ENCODE data around the gene ALDH3B1. TPM values are rescaled to one million over a fixed set of nuclear protein-coding genes. Genes with fewer than 3 reads are reported as not detected.

ALDH3B1 gene
- total RNA-seq, 8 experiments from 2014 or later, result 0.71 to 23.1 (median 3.4) TPM

DNA sequence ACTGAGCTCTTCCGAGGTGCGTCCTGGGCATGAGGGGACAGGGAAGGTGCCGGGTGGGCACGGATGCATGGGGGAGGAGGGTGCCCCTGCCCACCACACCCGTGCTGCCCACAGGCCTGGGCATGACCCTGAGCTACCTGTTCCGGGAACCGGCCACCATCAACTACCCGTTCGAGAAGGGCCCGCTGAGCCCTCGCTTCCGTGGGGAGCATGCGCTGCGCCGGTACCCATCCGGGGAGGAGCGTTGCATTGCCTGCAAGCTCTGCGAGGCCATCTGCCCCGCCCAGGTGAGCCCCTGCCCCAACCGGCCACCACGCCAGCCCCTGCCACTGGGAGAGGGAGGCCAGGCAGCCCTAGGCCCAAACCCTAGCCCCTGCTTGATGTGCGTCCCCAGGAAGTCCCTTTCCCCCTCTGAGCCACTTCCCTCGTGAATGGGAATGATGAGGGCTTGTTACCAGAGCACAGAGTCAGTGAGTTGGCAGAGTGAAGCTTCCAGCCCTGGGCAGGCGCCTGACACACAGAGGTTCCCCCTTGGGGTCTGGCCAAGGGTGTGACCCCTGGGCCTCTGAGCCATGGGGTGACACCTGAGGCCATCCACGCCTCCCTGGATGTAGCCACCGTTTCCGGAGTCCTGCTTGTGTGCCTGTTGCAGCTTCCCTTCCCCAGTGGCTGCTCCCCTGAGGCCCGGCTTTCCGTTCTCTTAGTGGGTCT lies 23.0 kb downstream of the ALDH3B1 start:
- 60 to 100% (median 100%) methylated on average over 1 to 2 of the region's 29 CpGs; no CpG with 5 or more reads in 6 of the 10 experiments for WGBS, 10 experiments
- no peak for ATAC-seq (replicated peaks in 6 of 8)
- H3K27ac ChIP-seq, result no peak overlapping the region
- in situ Hi-C loops (cut with MboI; ENCODE audit: low pct_unique_long_range_greater_than_20kb in 2 of 9, low sequenced_read_pairs in 9 of 9, unreplicated experiment in 9 of 9), result no loop called here
- peaks cover 17 to 22% of the 10 kb centered on the region in 2 donors for H3K4me1 ChIP-seq (replicated peaks in 1 of 2)
- H3K4me3 ChIP-seq, result no peak overlapping the region

DNA sequence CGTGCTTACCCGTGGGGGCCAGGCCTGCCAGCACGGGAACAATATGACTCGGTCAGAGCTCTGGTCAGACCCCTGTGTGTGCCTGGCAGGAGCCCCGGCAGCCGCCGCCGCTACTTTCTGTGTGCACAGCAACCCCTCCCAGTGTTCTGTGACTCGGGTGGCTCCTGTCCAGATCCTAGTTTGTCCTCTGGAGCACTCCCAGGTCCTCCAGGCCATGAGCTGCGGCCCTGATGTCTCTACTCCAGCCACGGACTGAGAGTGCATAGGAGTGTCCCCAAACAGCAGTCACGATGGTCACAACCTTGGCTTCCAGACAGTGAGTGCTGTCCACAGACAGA lies 23.6 kb downstream of the ALDH3B1 start:
- Histone ChIP-seq H3K27ac (no peak overlapping the region), H3K4me3 (no peak overlapping the region)
- ATAC-seq (replicated peaks in 6 of 8), result no peak

DNA sequence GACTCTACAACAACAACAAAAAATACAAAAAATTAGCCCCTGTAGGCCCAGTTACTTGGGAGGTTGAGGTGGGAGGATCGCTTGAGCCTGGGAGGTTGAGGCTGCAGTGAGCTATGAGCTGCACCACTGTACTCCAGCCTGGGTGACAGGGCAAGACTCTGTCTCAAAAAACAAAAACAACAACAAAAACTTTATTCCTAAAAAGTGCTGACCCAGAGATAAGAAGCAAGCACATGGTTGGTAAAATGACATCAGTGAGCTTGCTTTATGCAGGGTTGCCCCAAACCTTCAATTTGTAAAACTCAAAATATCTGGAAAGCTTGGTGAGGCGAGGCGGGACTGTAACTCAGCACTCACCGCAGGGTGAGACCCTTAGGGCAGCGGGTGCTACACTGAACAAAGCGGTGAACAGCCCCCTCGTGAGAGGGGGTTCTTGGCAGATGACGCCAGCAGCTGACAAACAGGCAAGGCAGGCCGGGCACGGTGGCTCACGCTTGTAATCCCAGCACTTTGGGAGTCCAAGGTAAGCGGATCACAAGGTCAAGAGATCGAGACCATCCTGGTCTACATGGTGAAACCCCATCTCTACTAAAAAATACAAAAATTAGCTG lies 25.2 kb downstream of the ALDH3B1 start:
- peaks cover 9 to 24% of the 10 kb centered on the region in 2 donors for H3K4me1 ChIP-seq (replicated peaks in 1 of 2)
- 60 to 100% (median 88%) methylated on average over 1 to 9 of the region's 13 CpGs; no CpG with 5 or more reads in 1 of the 10 experiments for WGBS, 10 experiments
- in situ Hi-C loops (cut with MboI; ENCODE audit: low pct_unique_long_range_greater_than_20kb in 2 of 9, low sequenced_read_pairs in 9 of 9, unreplicated experiment in 9 of 9), result no loop called here
- H3K27ac ChIP-seq, result no peak overlapping the region
- no peak overlapping the region for H3K4me3 ChIP-seq
- ATAC-seq (replicated peaks in 6 of 8), result no peak

More for the DNA sequence above, 23.6 kb downstream of the ALDH3B1 start:
- in situ Hi-C loops (cut with MboI; ENCODE audit: low pct_unique_long_range_greater_than_20kb in 2 of 9, low sequenced_read_pairs in 9 of 9, unreplicated experiment in 9 of 9), result no loop called here
- WGBS, 10 experiments, result 67 to 100% (median 82%) methylated on average over 1 to 5 of the region's 12 CpGs; no CpG with 5 or more reads in 4 of the 10 experiments
- H3K4me1 ChIP-seq (replicated peaks in 1 of 2), result peaks cover 18 to 26% of the 10 kb centered on the region in 2 donors

DNA sequence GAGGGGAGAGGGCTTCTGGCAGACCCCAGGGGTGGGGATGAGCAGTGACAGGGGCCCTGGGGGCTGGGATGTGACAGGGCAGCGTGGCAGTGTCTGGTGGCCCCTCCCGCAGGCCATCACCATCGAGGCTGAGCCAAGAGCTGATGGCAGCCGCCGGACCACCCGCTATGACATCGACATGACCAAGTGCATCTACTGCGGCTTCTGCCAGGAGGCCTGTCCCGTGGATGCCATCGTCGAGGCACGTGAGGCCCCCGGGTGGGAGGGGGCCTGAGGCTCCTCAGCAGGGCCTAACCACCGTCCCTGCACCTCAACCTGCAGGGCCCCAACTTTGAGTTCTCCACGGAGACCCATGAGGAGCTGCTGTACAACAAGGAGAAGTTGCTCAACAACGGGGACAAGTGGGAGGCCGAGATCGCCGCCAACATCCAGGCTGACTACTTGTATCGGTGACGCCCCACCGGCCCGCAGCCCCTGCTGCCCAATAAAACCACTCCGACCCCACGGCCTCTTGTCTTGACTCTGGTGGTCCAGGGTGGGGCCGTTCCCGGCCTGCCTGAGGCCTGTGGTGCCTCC lies 26.1 kb downstream of the ALDH3B1 start:
- in situ Hi-C loops (cut with MboI; ENCODE audit: low pct_unique_long_range_greater_than_20kb in 2 of 9, low sequenced_read_pairs in 9 of 9, unreplicated experiment in 9 of 9), result no loop called here
- Histone ChIP-seq H3K27ac (no peak overlapping the region), H3K4me1 (replicated peaks in 1 of 2) (peaks cover 9 to 26% of the 10 kb centered on the region in 2 donors)

DNA sequence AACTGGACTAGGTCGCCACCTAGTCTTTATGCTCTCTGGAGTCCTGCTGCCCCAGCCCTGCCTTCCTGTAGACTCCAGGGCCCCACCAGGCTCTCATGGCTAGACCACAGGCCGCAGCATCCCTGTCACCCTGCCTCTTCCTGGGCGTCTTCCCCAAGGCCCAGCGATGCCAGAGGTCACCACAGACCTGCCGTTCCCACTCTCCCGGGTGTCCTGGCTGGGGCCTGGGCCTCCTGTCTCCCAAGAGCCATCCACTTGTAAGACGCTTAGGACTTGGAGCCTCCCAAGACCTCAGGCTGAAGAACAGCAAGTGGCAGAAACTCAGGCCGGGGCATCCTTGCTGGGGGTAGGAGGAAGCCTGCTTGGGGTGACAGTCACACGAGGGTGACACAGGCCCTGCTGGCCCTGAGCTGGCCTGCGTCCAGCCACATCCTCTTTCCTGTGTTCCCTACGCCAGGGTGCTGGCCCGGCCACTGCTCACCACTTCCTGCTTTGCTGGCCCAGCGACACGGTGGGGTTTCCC lies 26.7 kb downstream of the ALDH3B1 start:
- WGBS, 10 experiments, result 62 to 95% (median 78%) methylated on average over 2 to 7 of the region's 14 CpGs; no CpG with 5 or more reads in 6 of the 10 experiments
- ATAC-seq (replicated peaks in 6 of 8), result no peak
- in situ Hi-C loops (cut with MboI; ENCODE audit: low pct_unique_long_range_greater_than_20kb in 2 of 9, low sequenced_read_pairs in 9 of 9, unreplicated experiment in 9 of 9), result no loop called here
- Histone ChIP-seq H3K4me1 (replicated peaks in 1 of 2) (peaks cover 4 to 21% of the 10 kb centered on the region in 2 donors), H3K4me3 (no peak overlapping the region), H3K27ac (no peak overlapping the region)

More for the DNA sequence above, 26.1 kb downstream of the ALDH3B1 start:
- no peak overlapping the region for H3K4me3 ChIP-seq
- ATAC-seq (replicated peaks in 6 of 8), result no peak
- 50 to 100% (median 94%) methylated on average over 2 to 10 of the region's 27 CpGs; no CpG with 5 or more reads in 7 of the 10 experiments for WGBS, 10 experiments

DNA sequence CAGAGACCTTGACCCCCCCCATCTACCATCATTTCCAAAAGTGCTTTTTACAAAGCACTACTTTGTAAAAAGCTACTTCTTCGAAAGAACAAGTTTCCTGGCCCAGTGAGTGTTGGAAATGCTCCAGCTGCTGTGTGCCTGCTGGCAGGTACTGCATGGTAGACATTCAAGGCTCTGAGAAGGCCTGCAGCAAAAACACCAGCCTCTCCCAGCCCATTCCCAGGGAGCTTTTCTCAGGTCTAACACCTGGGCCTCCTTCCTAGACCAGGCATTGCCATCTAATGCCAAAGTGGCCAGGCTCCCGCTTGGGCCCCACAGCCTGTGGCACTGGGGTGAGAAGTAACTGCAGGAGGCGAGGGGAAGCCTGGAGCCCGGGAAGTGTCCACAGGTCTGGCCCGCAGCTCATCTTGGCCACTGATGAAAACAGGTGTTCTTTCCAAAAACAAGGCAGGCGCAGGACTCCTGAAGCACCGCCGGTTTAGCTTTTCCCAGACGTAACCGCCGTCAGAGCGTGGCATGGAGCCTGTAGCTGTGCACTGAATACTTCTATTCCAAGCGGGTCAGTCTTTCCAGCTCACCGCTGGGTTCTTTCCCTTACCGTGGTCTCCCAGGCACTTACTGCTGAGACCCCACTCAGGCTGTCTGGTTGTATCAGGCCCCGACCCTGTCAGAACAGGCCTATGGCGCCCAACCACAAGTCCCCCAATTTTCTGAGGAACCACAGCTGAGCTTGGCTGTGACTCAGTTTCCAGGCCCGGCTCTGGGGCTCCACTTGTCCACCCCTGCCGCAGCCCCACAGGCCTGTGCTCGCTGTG lies 27.5 kb downstream of the ALDH3B1 start:
- 67 to 92% (median 80%) methylated on average over 1 to 11 of the region's 20 CpGs; no CpG with 5 or more reads in 5 of the 10 experiments for WGBS, 10 experiments
- ATAC-seq (replicated peaks in 6 of 8), result no peak
- no peak overlapping the region for H3K4me3 ChIP-seq
- H3K27ac ChIP-seq, result no peak overlapping the region
- in situ Hi-C loops (cut with MboI; ENCODE audit: low pct_unique_long_range_greater_than_20kb in 2 of 9, low sequenced_read_pairs in 9 of 9, unreplicated experiment in 9 of 9), result no loop called here
- H3K4me1 ChIP-seq (replicated peaks in 1 of 2), result peaks cover 5 to 20% of the 10 kb centered on the region in 2 donors

DNA sequence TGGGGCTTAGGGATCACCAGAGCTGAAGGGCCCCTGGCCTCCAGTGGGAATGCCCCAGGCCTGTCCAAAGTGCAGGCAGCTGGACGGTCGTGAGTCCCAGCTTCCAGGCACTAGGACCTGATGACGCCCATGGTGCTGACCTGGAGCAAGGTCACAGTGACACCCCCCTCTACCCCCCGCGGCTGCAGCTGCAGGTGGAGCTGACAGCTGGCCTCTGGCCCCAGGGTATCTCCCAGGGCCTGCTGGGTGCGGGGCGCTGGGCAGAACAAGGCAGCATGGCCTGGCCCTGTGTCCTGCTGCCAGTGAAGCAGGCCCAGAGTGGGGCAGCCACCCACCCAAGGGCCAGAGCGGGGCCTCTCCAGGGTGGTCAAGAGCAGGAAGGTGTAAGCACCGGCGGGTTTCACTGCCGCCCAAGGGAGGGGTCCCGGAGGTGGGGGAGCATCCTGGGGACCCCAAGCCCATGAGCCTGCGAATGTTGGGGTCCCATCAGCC lies 28.1 kb downstream of the ALDH3B1 start:
- Histone ChIP-seq H3K4me3 (no peak overlapping the region), H3K4me1 (replicated peaks in 1 of 2) (peaks cover 9 to 27% of the 10 kb centered on the region in 2 donors), H3K27ac (no peak overlapping the region)
- in situ Hi-C loops (cut with MboI; ENCODE audit: low pct_unique_long_range_greater_than_20kb in 2 of 9, low sequenced_read_pairs in 9 of 9, unreplicated experiment in 9 of 9), result no loop called here
- WGBS, 10 experiments, result 29 to 40% methylated on average over 2 to 5 of the region's 13 CpGs; no CpG with 5 or more reads in 8 of the 10 experiments
- ATAC-seq (replicated peaks in 6 of 8), result peak in 3 of 8 experiments; percentile 13 to 46 (median 17)

DNA sequence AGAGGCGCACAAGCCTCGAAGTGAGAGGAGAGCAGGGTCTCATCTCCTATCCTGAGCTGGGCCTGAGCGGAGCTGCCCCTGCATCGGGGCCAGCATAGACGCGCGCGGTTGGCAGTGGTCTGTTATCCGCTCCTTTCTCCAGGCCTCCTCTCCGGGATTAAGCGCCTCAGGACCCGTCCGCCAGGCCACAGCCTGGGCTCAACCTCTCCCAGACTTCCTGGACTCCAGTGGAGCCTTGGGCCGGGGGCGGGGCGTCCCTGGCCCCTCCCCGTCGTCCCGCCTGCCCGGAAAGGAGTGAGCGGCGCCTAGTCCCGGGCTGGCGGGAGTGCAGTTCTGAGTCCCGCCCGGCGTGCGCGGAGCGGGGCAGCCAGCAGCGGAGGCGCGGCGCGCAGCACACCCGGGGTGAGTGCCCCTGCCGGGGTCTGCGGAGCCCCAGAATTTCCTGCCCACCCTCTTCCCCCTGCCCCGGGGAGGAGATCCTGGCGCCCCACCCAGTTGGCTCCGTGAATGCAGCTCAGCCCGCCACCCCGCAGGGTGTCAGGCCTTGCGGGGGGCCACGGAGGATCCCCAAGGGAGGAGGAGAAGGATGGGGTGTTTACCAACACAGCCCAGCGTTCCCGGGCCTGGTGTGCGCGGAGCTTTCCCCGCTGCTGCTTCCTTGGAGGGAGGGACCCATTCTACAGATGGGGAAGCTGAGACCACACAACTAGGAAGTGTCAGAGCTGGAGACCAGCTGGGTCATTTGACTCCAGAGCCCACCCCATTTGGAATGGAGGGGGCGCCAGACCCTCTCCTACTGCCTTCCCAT lies 28.8 kb downstream of the ALDH3B1 start, which contains the start of gene TCIRG1:
TCIRG1 (plus strand) TSS at position 308 of the 808 bp plus-strand sequence. CDS start 2,247 bp downstream, outside the sequence.
- 0 to 65% (median 20%) methylated on average over 1 to 4 of the region's 51 CpGs; no CpG with 5 or more reads in 7 of the 10 experiments for WGBS, 10 experiments
- Histone ChIP-seq H3K4me3 (no peak within 1 kb of the TSS), H3K4me1 (replicated peaks in 1 of 2) (peaks cover 16 to 33% of the 10 kb centered on the region in 2 donors), H3K27ac (no peak within 1 kb of the TSS)
- ATAC-seq (replicated peaks in 6 of 8), result peak in 7 of 8 experiments; percentile 4 to 82 (median 31)
- in situ Hi-C loops (cut with MboI; ENCODE audit: low pct_unique_long_range_greater_than_20kb in 2 of 9, low sequenced_read_pairs in 9 of 9, unreplicated experiment in 9 of 9), result no loop called here

DNA sequence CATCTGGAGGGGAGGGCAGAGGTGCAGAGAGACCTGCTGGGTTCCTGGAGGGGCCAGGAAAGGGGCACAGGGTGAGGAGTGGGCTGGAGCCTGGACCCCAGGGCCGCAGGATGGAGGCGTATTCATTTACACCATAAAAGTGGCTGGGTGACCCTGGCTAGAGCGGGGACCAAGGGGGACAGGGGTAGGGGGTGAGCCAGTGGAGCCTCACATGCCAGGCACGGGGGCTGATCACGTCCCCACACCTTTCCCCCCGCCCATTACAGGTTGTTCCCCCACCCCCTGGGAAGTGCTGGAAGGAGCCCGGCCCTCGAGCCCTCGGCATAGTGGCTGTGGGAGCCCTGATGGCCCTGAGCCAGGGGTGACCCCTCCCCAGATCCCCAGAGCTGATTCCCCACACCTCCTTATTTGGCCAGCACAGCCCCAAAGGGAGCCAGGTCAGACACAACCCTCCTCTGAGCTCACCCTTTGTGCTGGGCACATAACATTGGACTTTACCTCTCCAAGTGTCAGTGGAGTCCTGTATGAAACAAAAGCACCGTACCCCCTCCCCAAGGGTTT lies 29.5 kb downstream of the ALDH3B1 start:
- Histone ChIP-seq H3K4me3 (no peak overlapping the region), H3K4me1 (replicated peaks in 1 of 2) (peaks cover 18 to 39% of the 10 kb centered on the region in 2 donors), H3K27ac (no peak overlapping the region)
- in situ Hi-C loops (cut with MboI; ENCODE audit: low pct_unique_long_range_greater_than_20kb in 2 of 9, low sequenced_read_pairs in 9 of 9, unreplicated experiment in 9 of 9), result no loop called here
- no CpG with 5 or more reads among the region's 10 CpGs for WGBS, 10 experiments
- no peak for ATAC-seq (replicated peaks in 6 of 8)

DNA sequence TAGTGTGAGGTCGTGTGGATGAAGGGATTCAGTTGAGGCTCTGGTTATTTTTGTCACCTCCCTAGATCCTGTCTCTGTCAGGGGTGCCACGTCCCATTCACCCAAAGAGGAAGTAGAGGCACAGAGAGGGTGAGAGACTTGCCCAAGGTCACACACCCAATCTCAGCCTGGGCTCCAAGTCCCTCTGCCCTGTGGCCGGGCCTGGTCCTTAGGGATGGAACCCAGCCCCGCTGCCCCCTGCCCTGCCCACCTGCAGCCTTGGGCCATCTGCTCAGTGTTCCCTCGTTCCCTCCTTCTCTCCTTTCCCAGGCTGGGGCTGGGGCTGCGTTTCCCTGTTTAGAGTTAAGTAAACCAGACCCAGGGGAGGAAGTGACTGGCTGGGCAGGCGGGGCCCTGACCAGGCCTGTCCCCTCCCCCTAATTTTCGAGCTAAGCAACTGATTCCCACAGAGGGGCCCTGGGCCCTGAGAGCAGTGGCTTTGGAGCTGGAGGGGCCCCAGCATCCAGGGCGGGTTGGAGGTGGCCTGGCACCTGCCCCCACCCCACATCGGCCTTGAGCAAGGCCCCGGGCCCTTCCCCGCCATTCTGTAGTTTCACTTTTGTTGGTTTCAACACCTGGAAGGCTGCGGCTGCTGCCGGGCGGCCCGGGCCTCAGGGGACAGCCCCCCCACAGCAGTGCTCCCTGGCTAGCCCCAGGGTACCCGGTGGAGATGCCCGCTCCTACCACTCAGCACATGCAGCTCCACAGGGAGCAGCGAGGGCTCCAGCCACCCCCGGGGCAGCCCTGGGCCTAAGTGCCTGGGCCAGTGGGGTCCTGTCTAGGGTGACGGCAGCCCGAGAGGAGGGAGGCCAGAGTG lies 30.2 kb downstream of the ALDH3B1 start:
- Histone ChIP-seq H3K4me1 (replicated peaks in 1 of 2) (peaks cover 18 to 39% of the 10 kb centered on the region in 2 donors), H3K27ac (peak overlapping the region in 1 of 2 donors; percentile 51), H3K4me3 (no peak overlapping the region)
- peak in 2 of 8 experiments; percentile 4 to 17 for ATAC-seq (replicated peaks in 6 of 8)
- in situ Hi-C loops (cut with MboI; ENCODE audit: low pct_unique_long_range_greater_than_20kb in 2 of 9, low sequenced_read_pairs in 9 of 9, unreplicated experiment in 9 of 9), result no loop called here
- 0 to 100% (median 28%) methylated on average over 1 to 4 of the region's 22 CpGs; no CpG with 5 or more reads in 6 of the 10 experiments for WGBS, 10 experiments
